ENCODE measurements around the gene SMPD3. TPM values are rescaled to one million over a fixed set of nuclear protein-coding genes. Genes with fewer than 3 reads are reported as not detected.

SMPD3 gene
- total RNA-seq, 1 experiment from 2014 or later: not detected

GRCh38 chr16:68349838-68350410 lies 98.4 kb downstream of the SMPD3 start:
- no peak for DNase-seq
- no peak overlapping the region for H3K4me3 ChIP-seq
- H3K27me3 ChIP-seq: no peaks in the 10 kb centered on the region
- H3K36me3 ChIP-seq: peaks cover 2% of the 10 kb centered on the region; the same call in 1 of the 2 replicates
- no peaks in the 10 kb centered on the region for H3K9me3 ChIP-seq

DNA sequence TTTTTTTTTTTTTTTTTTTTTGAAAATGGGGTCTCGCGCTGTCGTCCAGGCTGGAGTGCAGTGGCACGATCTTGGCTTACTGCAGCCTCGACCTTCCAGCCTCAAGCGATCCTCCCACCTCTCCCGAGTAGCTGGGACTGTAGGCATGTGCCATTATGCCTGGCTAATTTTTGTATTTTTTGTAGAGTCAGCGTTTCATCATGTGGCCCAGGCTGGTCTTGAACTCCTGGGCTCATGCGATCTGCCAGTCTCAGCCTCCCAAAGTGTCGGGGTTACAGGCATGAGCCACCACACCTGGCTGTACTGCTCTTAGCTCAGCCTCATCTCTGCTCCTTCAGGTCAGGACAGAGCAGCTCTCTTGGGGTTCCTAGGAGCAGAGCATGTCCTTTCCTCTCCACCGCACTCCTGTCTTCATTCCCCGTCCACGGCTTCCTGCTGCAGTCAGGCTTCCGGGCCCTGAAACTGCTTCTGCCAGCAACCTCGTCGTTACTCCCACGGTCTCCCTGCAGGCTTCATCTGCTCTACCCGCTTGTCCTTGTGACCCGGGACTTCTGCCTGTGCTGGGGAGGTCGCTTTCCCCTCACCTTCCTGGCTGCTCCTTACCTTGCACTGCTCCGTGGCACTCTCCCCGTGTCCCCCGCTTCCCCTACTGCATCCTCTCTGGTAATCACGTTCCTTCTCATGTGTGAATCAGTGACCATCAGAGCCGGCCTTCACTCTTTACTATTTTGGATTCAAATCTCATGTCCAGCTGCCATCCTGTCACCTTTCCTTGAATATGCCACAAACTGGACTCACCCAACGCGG lies 99.5 kb downstream of the SMPD3 start:
- Histone ChIP-seq H3K9me3 (no peaks in the 10 kb centered on the region), H3K27me3 (no peaks in the 10 kb centered on the region), H3K4me3 (no peak overlapping the region), H3K36me3 (peaks cover 2% of the 10 kb centered on the region; the same call in 1 of the 2 replicates)
- DNase-seq: no peak

- peaks cover 2% of the 10 kb centered on the region for H3K36me3 ChIP-seq
- no peak overlapping the region for H3K4me3 ChIP-seq
- H3K27me3 ChIP-seq: no peaks in the 10 kb centered on the region
- DNase-seq: no peak
- no peaks in the 10 kb centered on the region for H3K9me3 ChIP-seq
These were observed 100.7 kb downstream of the SMPD3 start for GRCh38 chr16:68347605-68348004.

- peaks cover 2% of the 10 kb centered on the region for H3K36me3 ChIP-seq
- no peak for DNase-seq
These were observed 101.3 kb downstream of the SMPD3 start for GRCh38 chr16:68346892-68347480.

DNA sequence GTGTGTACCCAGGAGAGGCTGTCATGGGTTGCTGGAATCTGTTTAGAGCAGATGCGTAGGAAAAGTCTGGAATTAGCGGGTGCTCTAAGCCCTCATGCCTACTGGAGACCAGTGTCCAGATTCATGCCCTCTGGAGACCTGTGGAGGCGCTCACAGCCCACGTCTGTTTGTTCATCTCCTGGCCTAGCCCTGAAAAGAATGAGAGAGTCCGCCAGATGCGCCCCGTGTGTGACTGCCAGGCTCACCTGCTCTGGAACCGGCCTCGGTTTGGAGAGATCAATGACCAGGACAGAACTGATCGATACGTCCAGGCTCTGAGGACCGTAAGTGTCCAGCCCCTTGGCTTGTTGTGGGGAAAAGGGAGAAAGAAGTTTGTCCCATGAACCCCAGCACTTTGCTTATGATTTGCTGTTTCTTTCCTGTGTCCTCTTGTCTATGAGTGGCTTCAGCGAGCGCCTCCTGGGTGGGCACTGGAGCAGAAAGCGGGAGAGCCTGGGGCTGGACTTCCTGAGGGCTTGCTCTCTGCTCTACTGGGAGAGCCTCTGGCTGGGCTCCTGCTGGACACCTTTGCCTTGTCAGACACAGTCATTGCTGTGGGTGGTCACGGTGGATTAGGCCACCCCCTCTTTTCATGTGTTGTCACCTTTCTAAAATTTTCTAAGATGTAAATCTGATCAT lies 102.2 kb downstream of the SMPD3 start:
- Histone ChIP-seq H3K27me3 (no peaks in the 10 kb centered on the region), H3K36me3 (peaks cover 2% of the 10 kb centered on the region), H3K4me3 (no peak overlapping the region), H3K9me3 (no peaks in the 10 kb centered on the region)
- DNase-seq: no peak

More at GRCh38 chr16:68346892-68347480, 101.3 kb downstream of the SMPD3 start:
- Histone ChIP-seq H3K4me3 (no peak overlapping the region), H3K9me3 (no peaks in the 10 kb centered on the region), H3K27me3 (no peaks in the 10 kb centered on the region)

DNA sequence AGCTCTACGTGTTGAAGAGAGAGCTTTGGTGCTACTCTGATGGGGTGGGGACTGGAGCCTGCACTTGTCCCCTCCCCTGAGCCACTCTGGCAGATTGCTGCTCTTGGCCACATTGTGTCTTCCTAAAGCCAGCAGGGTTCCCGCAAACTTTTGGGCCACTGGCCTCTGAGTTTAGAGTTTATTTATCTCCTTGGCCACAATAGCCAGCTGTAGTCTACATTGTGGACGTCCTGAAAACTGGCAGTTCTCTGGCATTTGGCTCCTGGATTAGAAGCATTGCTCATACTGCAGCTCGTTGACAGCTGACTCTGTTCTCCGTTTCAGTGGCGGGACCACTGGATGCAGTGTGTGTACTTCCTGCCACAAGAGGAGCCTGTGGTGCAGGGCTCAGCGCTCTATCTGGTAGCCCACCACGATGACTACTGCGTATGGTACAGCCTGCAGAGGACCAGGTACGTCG lies 102.9 kb downstream of the SMPD3 start:
- Histone ChIP-seq H3K36me3 (peaks cover 2% of the 10 kb centered on the region), H3K27me3 (no peaks in the 10 kb centered on the region), H3K4me3 (no peak overlapping the region), H3K9me3 (no peaks in the 10 kb centered on the region)
- no peak for DNase-seq

- H3K27me3 ChIP-seq: no peaks in the 10 kb centered on the region
- peaks cover 2% of the 10 kb centered on the region for H3K36me3 ChIP-seq
- no peak for DNase-seq
- no peaks in the 10 kb centered on the region for H3K9me3 ChIP-seq
- H3K4me3 ChIP-seq: no peak overlapping the region
These were observed 104.1 kb downstream of the SMPD3 start for GRCh38 chr16:68344252-68344651.

DNA sequence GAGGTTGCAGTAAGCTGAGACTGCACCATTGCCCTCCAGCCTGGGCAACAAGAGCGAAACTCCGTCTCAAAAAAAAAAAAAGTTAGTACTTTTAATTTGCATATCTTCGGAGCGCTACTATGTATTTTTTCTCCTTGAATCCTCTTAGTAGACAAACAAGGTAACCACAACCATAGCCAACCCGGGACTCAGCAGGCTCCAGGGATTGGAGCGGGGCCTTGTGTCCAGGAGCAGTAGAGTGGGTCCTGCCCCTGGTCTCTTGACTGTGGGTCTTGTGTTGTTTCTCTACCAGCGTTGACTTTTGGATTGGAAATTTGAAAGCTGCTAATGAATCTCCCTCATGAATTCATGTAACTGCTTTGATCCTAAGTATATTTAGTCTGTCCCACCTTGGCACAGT lies 105.2 kb downstream of the SMPD3 start:
- Histone ChIP-seq H3K4me3 (no peak overlapping the region), H3K27me3 (no peaks in the 10 kb centered on the region), H3K9me3 (no peaks in the 10 kb centered on the region), H3K36me3 (peaks cover 2% of the 10 kb centered on the region)
- DNase-seq: no peak

GRCh38 chr16:68342620-68343019 lies 105.7 kb downstream of the SMPD3 start:
- H3K36me3 ChIP-seq: peaks cover 2% of the 10 kb centered on the region
- DNase-seq: no peak
- H3K27me3 ChIP-seq: no peaks in the 10 kb centered on the region
- H3K9me3 ChIP-seq: no peaks in the 10 kb centered on the region
- no peak overlapping the region for H3K4me3 ChIP-seq

DNA sequence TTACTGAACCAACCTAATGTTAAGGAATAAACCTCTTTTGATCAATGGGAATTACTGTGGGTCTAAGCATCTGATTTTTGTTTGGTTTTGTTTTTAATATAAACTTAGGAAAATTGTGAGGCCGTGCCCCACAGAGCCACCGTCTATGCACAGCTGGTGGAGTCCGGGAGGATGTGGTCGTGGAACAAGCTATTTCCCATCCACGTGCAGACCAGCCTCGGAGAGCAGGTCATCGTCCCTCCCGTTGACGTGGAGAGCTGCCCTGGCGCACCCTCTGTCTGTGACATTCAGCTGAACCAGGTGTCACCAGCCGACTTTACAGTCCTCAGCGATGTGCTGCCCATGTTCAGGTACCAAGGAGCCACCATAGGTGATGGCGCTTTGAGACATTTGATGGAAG lies 109.1 kb downstream of the SMPD3 start:
- Histone ChIP-seq H3K9me3 (no peaks in the 10 kb centered on the region), H3K36me3 (no peaks in the 10 kb centered on the region; the same call in 1 of the 2 replicates), H3K27me3 (no peaks in the 10 kb centered on the region), H3K4me3 (no peak overlapping the region)
- no peak for DNase-seq

GRCh38 chr16:68338326-68339119 lies 109.8 kb downstream of the SMPD3 start:
- Histone ChIP-seq H3K4me3 (no peak overlapping the region), H3K36me3 (no peaks in the 10 kb centered on the region; the same call in 1 of the 2 replicates), H3K27me3 (no peaks in the 10 kb centered on the region), H3K9me3 (no peaks in the 10 kb centered on the region)
- DNase-seq: no peak

- Histone ChIP-seq H3K27me3 (no peaks in the 10 kb centered on the region), H3K4me3 (no peak overlapping the region), H3K9me3 (no peaks in the 10 kb centered on the region), H3K36me3 (no peaks in the 10 kb centered on the region)
- no peak for DNase-seq
These were observed 113.1 kb downstream of the SMPD3 start for GRCh38 chr16:68335175-68335574.

DNA sequence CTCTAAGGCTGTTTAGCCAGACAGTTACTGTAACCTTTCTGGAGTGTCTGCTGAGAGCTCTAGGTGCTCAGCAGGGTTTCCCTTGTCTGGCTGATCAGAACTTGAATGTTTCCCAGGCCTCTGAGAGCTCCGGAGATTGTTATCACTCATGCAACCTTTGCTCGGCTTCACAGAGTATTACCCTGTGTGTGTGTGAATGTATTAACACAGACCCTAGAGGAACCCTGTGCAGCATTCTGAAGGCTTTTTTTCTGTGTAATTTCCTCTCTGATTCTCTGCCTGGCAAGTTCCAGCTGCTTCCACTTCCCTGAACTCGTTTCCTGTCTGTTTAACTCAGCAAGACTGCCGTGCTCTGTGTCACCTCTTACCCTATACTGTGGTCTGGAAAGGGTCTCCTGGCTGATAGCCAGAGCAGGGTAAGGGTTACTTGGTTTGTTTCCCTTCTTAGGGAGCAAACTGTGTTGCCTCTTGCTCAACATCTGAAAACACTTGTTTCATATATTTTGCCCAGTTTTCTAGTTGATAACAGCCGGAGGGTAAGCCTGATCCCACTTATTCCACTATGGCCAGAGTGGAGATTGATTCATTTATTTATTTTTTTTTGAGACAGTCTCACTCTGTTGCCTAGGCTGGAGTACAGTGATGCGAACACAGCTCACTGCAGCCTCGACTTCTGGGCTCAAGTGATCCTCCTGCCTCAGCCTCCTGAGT lies 115.7 kb downstream of the SMPD3 start:
- H3K36me3 ChIP-seq: peaks cover 6% of the 10 kb centered on the region
- H3K9me3 ChIP-seq: no peaks in the 10 kb centered on the region
- H3K4me3 ChIP-seq: no peak overlapping the region
- H3K27me3 ChIP-seq: no peaks in the 10 kb centered on the region
- no peak for DNase-seq

- no peaks in the 10 kb centered on the region for H3K9me3 ChIP-seq
- H3K27me3 ChIP-seq: no peaks in the 10 kb centered on the region
- DNase-seq: no peak
- H3K36me3 ChIP-seq: peaks cover 6% of the 10 kb centered on the region
- no peak overlapping the region for H3K4me3 ChIP-seq
These were observed 116.4 kb downstream of the SMPD3 start for GRCh38 chr16:68331879-68332410.

GRCh38 chr16:68328860-68329390 lies 119.4 kb downstream of the SMPD3 start:
- H3K27me3 ChIP-seq: no peaks in the 10 kb centered on the region
- DNase-seq: no peak
- H3K4me3 ChIP-seq: no peak overlapping the region
- peaks cover 6% of the 10 kb centered on the region for H3K36me3 ChIP-seq
- H3K9me3 ChIP-seq: no peaks in the 10 kb centered on the region
